Activated CD4-positive, alpha-beta T cell treated with anti-CD3 and anti-CD28 coated beads for 36 hours (primary cell): ENCODE measurements around the gene P3R3URF. TPM values are rescaled to one million over a fixed set of nuclear protein-coding genes. Genes with fewer than 3 reads are reported as not detected.

Source experiments
- ATAC-seq: fragments of 200-7000 bp; cut with Tn5 transposase; one replicate; pipeline ENCODE4 v1.10.0; 2021; ENCODE audit warnings: mild to moderate bottlenecking, moderate library complexity
- CTCF ChIA-PET: fragments of 350-600 bp; sonication (Branson Sonifier 250); formaldehyde crosslinking; loops from one replicate; lab custom pipeline; 2021; ENCODE audit warnings: antibody characterized with exemption; lab: Charles Lee
- POLR2A ChIA-PET: fragments of 350-600 bp; sonication (Branson Sonifier 250); formaldehyde crosslinking; loops from one replicate; lab custom pipeline; 2021; ENCODE audit warnings: antibody characterized with exemption, inconsistent platforms; lab: Charles Lee
- DNase-seq: peaks from one replicate; pipeline ENCODE4 v3.0.0-alpha.2; 2020
- H3K27ac Mint-ChIP-seq: one replicate; pipeline ENCODE4 v1.8.0; 2021; ENCODE audit warnings: mixed read lengths
- H3K27me3 Mint-ChIP-seq: one replicate; pipeline ENCODE4 v1.8.0; 2021; ENCODE audit warnings: mixed read lengths
- H3K36me3 Mint-ChIP-seq: one replicate; pipeline ENCODE4 v1.8.0; 2021; ENCODE audit warnings: low read depth, mixed read lengths
- H3K4me1 Mint-ChIP-seq: one replicate; pipeline ENCODE4 v1.8.0; 2021; ENCODE audit warnings: mixed read lengths
- H3K4me3 Mint-ChIP-seq: one replicate; pipeline ENCODE4 v1.8.0; 2021; ENCODE audit warnings: mild to moderate bottlenecking, moderate library complexity, mixed read lengths
- H3K9me3 Mint-ChIP-seq: one replicate; pipeline ENCODE4 v1.8.0; 2021; ENCODE audit warnings: low read depth, mixed read lengths
- intact Hi-C, 2 experiments: fragments of 100-400 bp; cut with DNase I in 1 of 2; cut with micrococcal nuclease in 1 of 2; formaldehyde crosslinking; loops; one replicate each; pipeline versions ENCODE4 v1.14.2 to v1.15.1; 2022 to 2024; cut with DNase I, micrococcal nuclease
- total RNA-seq, 2 experiments: library from RNA; stranded (reverse); gene quantifications; one replicate each; pipeline ENCODE4 v1.2.3, GENCODE V29; 2021

P3R3URF gene
- total RNA-seq, 2 experiments from 2014 or later, result not detected

- CTCF ChIA-PET, result interaction anchor here (0.6 to 2.4 kb wide), 4 partner anchors 14 to 401 kb away, joined by 3 to 11 read pairs (median 3); no protein-coding TSS in a partner anchor
- DNase-seq, result peak; percentile 59
- POLR2A ChIA-PET, result no interaction called here
- Mint-ChIP-seq H3K4me3 (peak overlapping the region; percentile 74), H3K9me3 (no peaks in the 10 kb centered on the region), H3K36me3 (no peaks in the 10 kb centered on the region), H3K27me3 (peaks cover 51% of the 10 kb centered on the region), H3K4me1 (peaks cover 21% of the 10 kb centered on the region), H3K27ac (peak overlapping the region; percentile 26)
- no peak for ATAC-seq
- intact Hi-C loops, result loop anchor here (1.0 to 5.0 kb wide), 6 partner anchors 33 to 445 kb away; partner anchors contain the start of genes GPBP1L1 (in 1 of the 2), MAST2 (in 1 of the 2), RAD54L (in 1 of the 2) and TMEM69 (in 1 of the 2)
Measured at GRCh38 chr1:46131712-46132528, 44.4 kb downstream of the P3R3URF start.

GRCh38 chr1:46131093-46131492 lies 45.2 kb downstream of the P3R3URF start:
- Mint-ChIP-seq H3K4me3 (peak overlapping the region; percentile 74), H3K36me3 (no peaks in the 10 kb centered on the region), H3K4me1 (peaks cover 21% of the 10 kb centered on the region), H3K27ac (no peak overlapping the region), H3K27me3 (peaks cover 49% of the 10 kb centered on the region), H3K9me3 (no peaks in the 10 kb centered on the region)
- no peak for DNase-seq
- ChIA-PET POLR2A (no interaction called here), CTCF (interaction anchor here (0.6 to 2.4 kb wide), 2 partner anchors 14 to 92 kb away, joined by 3 to 11 read pairs; no protein-coding TSS in a partner anchor)
- intact Hi-C loops, result loop anchor here (5.0 kb wide), 3 partner anchors 34 to 444 kb away; partner anchors contain the start of genes GPBP1L1 (in 1 of the 2), MAST2 (in 1 of the 2) and TMEM69 (in 1 of the 2)
- no peak for ATAC-seq

GRCh38 chr1:46130606-46131005 lies 45.7 kb downstream of the P3R3URF start:
- CTCF ChIA-PET, result interaction anchor here (2.4 kb wide), 1 partner anchor 93 kb away, joined by 11 read pairs; no protein-coding TSS in a partner anchor
- no peaks in the 10 kb centered on the region for H3K9me3 Mint-ChIP-seq
- no peak overlapping the region for H3K27ac Mint-ChIP-seq
- no peaks in the 10 kb centered on the region for H3K36me3 Mint-ChIP-seq
- DNase-seq, result no peak
- intact Hi-C loops, result loop anchor here (5.0 kb wide), 3 partner anchors 33 to 443 kb away; partner anchors contain the start of genes GPBP1L1 (in 1 of the 2), MAST2 (in 1 of the 2) and TMEM69 (in 1 of the 2)
- ATAC-seq, result no peak
- H3K4me1 Mint-ChIP-seq, result peaks cover 21% of the 10 kb centered on the region
- no peak overlapping the region for H3K4me3 Mint-ChIP-seq
- POLR2A ChIA-PET, result no interaction called here
- peaks cover 49% of the 10 kb centered on the region for H3K27me3 Mint-ChIP-seq

GRCh38 chr1:46130121-46130520 lies 46.2 kb downstream of the P3R3URF start:
- POLR2A ChIA-PET, result no interaction called here
- peaks cover 49% of the 10 kb centered on the region for H3K27me3 Mint-ChIP-seq
- H3K4me1 Mint-ChIP-seq, result peaks cover 21% of the 10 kb centered on the region
- H3K27ac Mint-ChIP-seq, result no peak overlapping the region
- intact Hi-C loops, result loop anchor here (5.0 kb wide), 3 partner anchors 33 to 443 kb away; partner anchors contain the start of genes GPBP1L1 (in 1 of the 2), MAST2 (in 1 of the 2) and TMEM69 (in 1 of the 2)
- DNase-seq, result no peak
- CTCF ChIA-PET, result interaction anchor here (0.7 to 1.0 kb wide), 2 partner anchors 9 to 13 kb away, joined by 3 read pairs; no protein-coding TSS in a partner anchor
- no peaks in the 10 kb centered on the region for H3K36me3 Mint-ChIP-seq
- no peak overlapping the region for H3K4me3 Mint-ChIP-seq
- no peak for ATAC-seq
- H3K9me3 Mint-ChIP-seq, result no peaks in the 10 kb centered on the region

DNA sequence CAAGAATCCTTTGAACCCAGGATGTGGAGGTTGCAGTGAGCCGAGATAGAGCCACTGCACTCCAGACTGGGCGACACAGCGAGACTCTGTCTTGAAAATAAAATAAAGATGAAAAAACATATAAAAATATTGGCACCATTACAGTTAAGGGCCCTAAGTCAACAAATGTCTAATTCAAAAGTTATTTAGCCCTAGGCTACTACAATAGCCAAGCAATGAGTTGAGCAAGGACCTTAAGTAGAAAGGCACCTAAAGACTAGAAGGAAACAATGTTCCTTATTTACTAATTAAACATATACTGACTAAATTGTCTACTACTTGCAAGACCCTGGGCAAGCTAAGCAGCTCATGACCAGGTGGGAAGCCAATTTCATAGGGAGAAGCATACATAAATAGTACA lies 47.9 kb downstream of the P3R3URF start:
- no peak for DNase-seq
- H3K27me3 Mint-ChIP-seq, result peaks cover 42% of the 10 kb centered on the region
- no peak overlapping the region for H3K4me3 Mint-ChIP-seq
- ATAC-seq, result no peak
- POLR2A ChIA-PET, result no interaction called here
- H3K9me3 Mint-ChIP-seq, result no peaks in the 10 kb centered on the region
- peaks cover 12% of the 10 kb centered on the region for H3K4me1 Mint-ChIP-seq
- no peak overlapping the region for H3K27ac Mint-ChIP-seq
- intact Hi-C loops, result no loop called here
- CTCF ChIA-PET, result interaction anchor here (1.9 kb wide), 1 partner anchor 39 kb away, joined by 4 read pairs; no protein-coding TSS in a partner anchor
- H3K36me3 Mint-ChIP-seq, result no peaks in the 10 kb centered on the region

Other genes with a start within 250 kb of the P3R3URF start
- under 1 TPM; 0.46 to 0.78 TPM for gene PIK3R3, start 43.9 kb downstream of the P3R3URF start, total RNA-seq
- gene TSPAN1, start 1.4 kb downstream of the P3R3URF start, total RNA-seq, result not detected
- 10 to 100 TPM; 36.4 to 36.5 TPM for gene POMGNT1, start 21.9 kb upstream of the P3R3URF start, total RNA-seq
- gene LURAP1, start 26.8 kb upstream of the P3R3URF start, total RNA-seq, result under 1 TPM; 0.11 to 0.12 TPM
- 10 to 100 TPM; 64.2 to 73.4 TPM for gene RAD54L, start 71.3 kb upstream of the P3R3URF start, total RNA-seq
- gene LRRC41, start 127.1 kb upstream of the P3R3URF start, total RNA-seq, result 10 to 100 TPM; 33.4 to 34.7 TPM
- 100 to 1,000 TPM; 258 to 391 TPM for gene UQCRH, start 127.2 kb upstream of the P3R3URF start, total RNA-seq
- 10 to 100 TPM; 26.1 to 31.3 TPM for gene NSUN4, start 164.3 kb upstream of the P3R3URF start, total RNA-seq
- gene FAAH, start 217.8 kb upstream of the P3R3URF start, total RNA-seq, result 1 to 10 TPM; 5.3 to 7.5 TPM